ENCODE measurements around the gene GRID1. TPM values are rescaled to one million over a fixed set of nuclear protein-coding genes. Genes with fewer than 3 reads are reported as not detected.
A peak's percentile ranks its signal among the peaks of the same experiment; 100 is the strongest.

Gene GRID1
- total RNA-seq, 1 donor from 2014 or later, result 9.2 TPM

DNA sequence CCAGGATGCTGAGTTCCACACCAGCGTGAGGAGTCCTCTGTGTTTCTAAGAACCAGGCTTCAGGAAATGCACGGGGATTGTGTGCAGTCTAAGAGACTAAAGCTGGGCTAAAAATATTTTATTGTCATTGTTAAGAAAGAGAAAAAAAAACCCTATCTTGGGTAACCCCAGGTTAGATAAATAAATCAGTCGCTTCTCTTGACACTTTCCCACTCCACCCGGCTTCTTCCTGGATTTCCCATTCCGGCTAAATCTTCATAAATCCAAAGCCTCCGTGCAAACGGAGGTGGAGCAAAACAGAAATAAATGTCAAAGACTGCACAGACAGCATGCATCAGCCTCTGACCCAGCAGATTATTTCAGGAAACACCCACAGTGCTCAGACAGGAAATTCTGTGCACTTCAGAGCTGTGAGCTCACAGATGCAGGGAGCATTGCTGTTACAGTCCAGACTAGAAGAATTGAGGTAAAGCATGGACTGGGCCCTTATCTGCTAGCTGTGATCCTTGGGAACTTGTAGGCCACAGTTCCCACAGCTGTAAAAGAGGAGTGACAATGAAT, 44.8 kb upstream of the GRID1 start:
- Mint-ChIP-seq H3K27me3 (no peaks in the 10 kb centered on the region), H3K4me3 (no peak overlapping the region), H3K9me3 (peaks cover 6% of the 10 kb centered on the region), H3K27ac (peak overlapping the region; percentile 24), H3K4me1 (ENCODE audit: unreplicated experiment) (peaks cover 9% of the 10 kb centered on the region), H3K36me3 (no peaks in the 10 kb centered on the region)
- no peak for DNase-seq (ENCODE audit: extremely low spot score, unreplicated experiment)
- TF ChIP-seq, protein P1, sequence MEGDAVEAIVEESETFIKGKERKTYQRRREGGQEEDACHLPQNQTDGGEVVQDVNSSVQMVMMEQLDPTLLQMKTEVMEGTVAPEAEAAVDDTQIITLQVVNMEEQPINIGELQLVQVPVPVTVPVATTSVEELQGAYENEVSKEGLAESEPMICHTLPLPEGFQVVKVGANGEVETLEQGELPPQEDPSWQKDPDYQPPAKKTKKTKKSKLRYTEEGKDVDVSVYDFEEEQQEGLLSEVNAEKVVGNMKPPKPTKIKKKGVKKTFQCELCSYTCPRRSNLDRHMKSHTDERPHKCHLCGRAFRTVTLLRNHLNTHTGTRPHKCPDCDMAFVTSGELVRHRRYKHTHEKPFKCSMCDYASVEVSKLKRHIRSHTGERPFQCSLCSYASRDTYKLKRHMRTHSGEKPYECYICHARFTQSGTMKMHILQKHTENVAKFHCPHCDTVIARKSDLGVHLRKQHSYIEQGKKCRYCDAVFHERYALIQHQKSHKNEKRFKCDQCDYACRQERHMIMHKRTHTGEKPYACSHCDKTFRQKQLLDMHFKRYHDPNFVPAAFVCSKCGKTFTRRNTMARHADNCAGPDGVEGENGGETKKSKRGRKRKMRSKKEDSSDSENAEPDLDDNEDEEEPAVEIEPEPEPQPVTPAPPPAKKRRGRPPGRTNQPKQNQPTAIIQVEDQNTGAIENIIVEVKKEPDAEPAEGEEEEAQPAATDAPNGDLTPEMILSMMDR (conservative IDR thresholded peaks at IDR 0.05), result no peak

GRCh38 chr10:86410542-86411124, 44.0 kb upstream of the GRID1 start:
- H3K27ac Mint-ChIP-seq, result peak overlapping the region; percentile 24
- H3K9me3 Mint-ChIP-seq, result peaks cover 6% of the 10 kb centered on the region
- peaks cover 9% of the 10 kb centered on the region for H3K4me1 Mint-ChIP-seq (ENCODE audit: unreplicated experiment)
- TF ChIP-seq, protein P1 (conservative IDR thresholded peaks at IDR 0.05), result no peak
- no peak for DNase-seq (ENCODE audit: extremely low spot score, unreplicated experiment)
- no peak overlapping the region for H3K4me3 Mint-ChIP-seq
- peaks cover under 1% of the 10 kb centered on the region for H3K27me3 Mint-ChIP-seq
- H3K36me3 Mint-ChIP-seq, result no peaks in the 10 kb centered on the region

GRCh38 chr10:86409183-86409582, 42.6 kb upstream of the GRID1 start:
- no peak overlapping the region for H3K4me3 Mint-ChIP-seq
- peaks cover 3% of the 10 kb centered on the region for H3K27me3 Mint-ChIP-seq
- H3K27ac Mint-ChIP-seq, result no peak overlapping the region
- peaks cover 6% of the 10 kb centered on the region for H3K9me3 Mint-ChIP-seq
- TF ChIP-seq, protein P1 (conservative IDR thresholded peaks at IDR 0.05), result no peak
- H3K4me1 Mint-ChIP-seq (ENCODE audit: unreplicated experiment), result peaks cover 9% of the 10 kb centered on the region
- H3K36me3 Mint-ChIP-seq, result no peaks in the 10 kb centered on the region
- DNase-seq (ENCODE audit: extremely low spot score, unreplicated experiment), result no peak

GRCh38 chr10:86403183-86403797, 36.7 kb upstream of the GRID1 start:
- no peaks in the 10 kb centered on the region for H3K36me3 Mint-ChIP-seq
- TF ChIP-seq, protein P1 (conservative IDR thresholded peaks at IDR 0.05), result no peak
- H3K9me3 Mint-ChIP-seq, result no peaks in the 10 kb centered on the region
- H3K27ac Mint-ChIP-seq, result no peak overlapping the region
- no peak for DNase-seq (ENCODE audit: extremely low spot score, unreplicated experiment)
- H3K4me3 Mint-ChIP-seq, result peak overlapping the region; percentile 67
- H3K4me1 Mint-ChIP-seq (ENCODE audit: unreplicated experiment), result peaks cover 14% of the 10 kb centered on the region
- peaks cover 39% of the 10 kb centered on the region for H3K27me3 Mint-ChIP-seq

DNA sequence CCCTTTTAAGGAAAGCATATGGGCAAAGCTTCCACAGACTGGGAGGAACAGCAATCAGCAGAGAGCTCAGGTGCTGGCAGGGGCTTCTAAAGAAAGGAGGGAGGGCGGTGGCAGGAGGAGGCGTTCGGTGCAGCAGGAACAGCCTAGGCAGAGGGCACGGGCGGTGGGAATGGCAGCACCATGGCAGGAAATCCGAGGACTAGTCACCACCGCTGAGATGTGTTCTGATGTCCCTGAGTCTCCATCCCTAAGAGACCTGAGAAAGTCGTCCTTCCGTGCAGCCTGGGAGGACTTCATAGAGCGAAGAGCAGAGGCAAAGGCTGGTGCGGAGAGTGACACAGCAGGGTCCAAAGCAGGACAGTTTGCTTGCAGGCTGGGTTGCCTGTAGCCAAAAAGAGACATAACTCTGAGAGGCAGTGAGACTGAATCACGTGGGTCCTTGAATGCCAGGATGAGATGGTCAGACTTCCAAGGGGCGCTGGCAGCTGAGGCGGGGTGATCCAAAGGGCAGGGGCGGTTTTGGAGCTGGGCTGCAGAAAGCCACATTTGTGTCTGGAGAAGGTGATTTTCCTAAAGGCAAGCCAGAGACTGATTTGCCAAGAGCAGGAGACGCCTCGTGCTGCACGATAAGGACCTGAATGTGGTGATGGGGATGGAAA, 35.8 kb upstream of the GRID1 start:
- peaks cover 45% of the 10 kb centered on the region for H3K27me3 Mint-ChIP-seq
- peak overlapping the region; percentile 51 for H3K27ac Mint-ChIP-seq
- H3K36me3 Mint-ChIP-seq, result no peaks in the 10 kb centered on the region
- peaks cover 14% of the 10 kb centered on the region for H3K4me1 Mint-ChIP-seq (ENCODE audit: unreplicated experiment)
- TF ChIP-seq, protein P1 (conservative IDR thresholded peaks at IDR 0.05), result no peak
- peak overlapping the region; percentile 67 for H3K4me3 Mint-ChIP-seq
- no peak for DNase-seq (ENCODE audit: extremely low spot score, unreplicated experiment)
- no peaks in the 10 kb centered on the region for H3K9me3 Mint-ChIP-seq

Measured in type B pancreatic cell (in vitro differentiated cells).